Measurements from ENCODE around the gene CELA1. TPM values are rescaled to one million over a fixed set of nuclear protein-coding genes. Genes with fewer than 3 reads are reported as not detected.
"Not testable (repeated sequence)": the region's sequence is repeated elsewhere in the genome, so short reads cannot be mapped to it uniquely, and the experiment has no call there.

Gene CELA1
- total and polyA plus RNA-seq, 8 donors: not detected

- Histone ChIP-seq H3K27ac (no peak overlapping the region), H3K4me3 (no peak overlapping the region), H3K4me1 (peaks cover 0 to 17% (median 6%) of the 10 kb centered on the region in 4 donors), H3K36me3 (no peaks in the 10 kb centered on the region), H3K27me3 (no peaks in the 10 kb centered on the region), H3K9me3 (no peaks in the 10 kb centered on the region)
- DNase-seq: no peak
- no peak for TF ChIP-seq POLR2AphosphoS5 (IDR thresholded peaks at IDR 0.05)
- no peak for TF ChIP-seq POLR2A (IDR thresholded peaks at IDR 0.05)
- no peak for TF ChIP-seq CTCF (IDR thresholded peaks at IDR 0.05)
- no peak for TF ChIP-seq EP300 (IDR thresholded peaks at IDR 0.05)
- intact Hi-C loops (cut with DNase I; ENCODE audit: low total_unique reads): no loop called here
- WGBS, 5 donors: 86 to 100% (median 97%) methylated on average over 1 of the region's 1 CpG
Observed at GRCh38 chr12:51311389-51311788, 35.1 kb downstream of the CELA1 start.

- no peak for TF ChIP-seq EP300 (IDR thresholded peaks at IDR 0.05)
- peak in 2 of 3 donors; percentile 64 to 78 for TF ChIP-seq POLR2AphosphoS5 (IDR thresholded peaks at IDR 0.05)
- 57 to 66% (median 63%) methylated on average over 6 of the region's 6 CpGs for WGBS, 5 donors
- peak in 1 of 2 donors; percentile 81 for DNase-seq
- H3K4me1 ChIP-seq: peaks cover 0 to 17% (median 4%) of the 10 kb centered on the region in 4 donors
- no peak overlapping the region for H3K4me3 ChIP-seq
- peak overlapping the region; percentile 59 to 83 (median 66) for H3K27ac ChIP-seq
- no peaks in the 10 kb centered on the region for H3K27me3 ChIP-seq
- H3K36me3 ChIP-seq: no peaks in the 10 kb centered on the region
- H3K9me3 ChIP-seq: no peaks in the 10 kb centered on the region
- intact Hi-C loops (cut with DNase I; ENCODE audit: low total_unique reads): no loop called here
Observed at GRCh38 chr12:51307655-51308593, 38.6 kb downstream of the CELA1 start.

DNA sequence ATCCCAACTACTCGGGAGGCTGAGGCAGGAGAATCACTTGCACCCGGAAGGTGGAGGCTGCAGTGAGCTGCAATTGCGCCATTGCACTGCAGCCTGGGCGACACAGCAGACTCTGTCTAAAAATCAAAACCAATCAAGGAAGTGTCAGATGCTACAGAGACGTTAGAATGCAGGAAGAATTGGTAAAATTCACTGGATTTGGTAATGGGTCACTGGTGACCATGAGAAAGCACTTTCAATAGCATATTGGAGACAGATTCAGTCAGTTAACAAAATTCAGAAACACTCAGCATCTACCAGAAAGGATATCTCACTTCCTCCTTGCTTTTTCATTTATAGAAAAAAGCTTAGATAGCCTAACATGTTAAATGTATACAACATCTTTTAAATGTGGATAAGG is 40.0 kb downstream of the CELA1 start:
- no peak overlapping the region for H3K4me3 ChIP-seq
- peaks cover 0 to 6% (median 3%) of the 10 kb centered on the region in 4 donors for H3K36me3 ChIP-seq
- no peaks in the 10 kb centered on the region for H3K27me3 ChIP-seq
- no peak overlapping the region for H3K27ac ChIP-seq
- TF ChIP-seq POLR2A (IDR thresholded peaks at IDR 0.05) (no peak), POLR2AphosphoS5 (IDR thresholded peaks at IDR 0.05) (no peak), CTCF (IDR thresholded peaks at IDR 0.05) (no peak), EP300 (IDR thresholded peaks at IDR 0.05) (no peak)
- H3K9me3 ChIP-seq: no peaks in the 10 kb centered on the region
- intact Hi-C loops (cut with DNase I; ENCODE audit: low total_unique reads): no loop called here
- no peak for DNase-seq
- WGBS, 5 donors: 70 to 91% (median 90%) methylated on average over 5 of the region's 5 CpGs
- H3K4me1 ChIP-seq: peaks cover 0 to 17% (median 4%) of the 10 kb centered on the region in 4 donors

DNA sequence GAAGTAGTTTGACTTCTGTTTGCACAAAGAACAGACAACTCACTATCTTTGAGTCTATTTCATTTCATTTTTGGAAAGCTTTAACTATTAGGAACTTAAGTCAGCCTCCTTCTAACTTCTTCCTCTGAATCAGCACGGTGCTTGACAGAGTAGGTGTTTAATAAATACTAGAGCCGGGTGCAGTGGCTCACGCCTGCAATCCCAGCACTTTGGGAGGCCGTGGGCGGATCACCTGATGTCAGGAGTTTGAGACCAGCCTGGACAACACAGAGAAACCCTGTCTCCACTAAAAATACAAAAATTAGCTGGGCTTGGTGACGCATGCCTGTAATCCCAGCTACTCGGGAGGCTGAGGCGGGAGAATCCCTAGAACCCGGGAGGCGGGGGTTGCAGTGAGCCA is 45.7 kb downstream of the CELA1 start:
- WGBS, 5 donors: 83 to 93% (median 92%) methylated on average over 10 of the region's 10 CpGs
- H3K27ac ChIP-seq; H3K27me3 ChIP-seq; intact Hi-C loops (cut with DNase I; ENCODE audit: low total_unique reads); DNase-seq; H3K4me3 ChIP-seq; H3K9me3 ChIP-seq; H3K4me1 ChIP-seq: not testable (repeated sequence)
- H3K36me3 ChIP-seq: peaks cover 0 to 14% (median 3%) of the 10 kb centered on the region in 4 donors

DNA sequence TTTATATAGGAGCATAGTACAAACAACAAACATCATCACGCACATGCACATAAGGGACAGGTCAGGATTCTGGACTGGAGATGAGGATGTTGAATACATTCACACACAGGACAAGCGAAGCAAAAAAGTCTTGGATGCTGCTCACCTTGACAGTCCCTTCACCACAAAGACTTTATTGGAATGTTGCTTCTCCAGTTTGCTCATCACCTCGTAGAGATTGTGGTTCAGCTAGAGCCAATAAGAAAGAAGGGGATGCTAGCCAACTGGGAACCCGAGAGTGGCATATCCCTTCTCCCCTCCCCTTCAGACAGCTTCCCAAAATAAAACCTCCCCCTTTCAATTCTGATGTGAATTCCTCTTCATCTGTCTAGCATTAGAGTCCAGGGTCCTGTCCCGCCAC is 50.8 kb downstream of the CELA1 start:
- 78 to 90% (median 84%) methylated on average over 5 of the region's 5 CpGs for WGBS, 5 donors
- intact Hi-C loops (cut with DNase I; ENCODE audit: low total_unique reads): no loop called here
- Histone ChIP-seq H3K27ac (no peak overlapping the region), H3K9me3 (no peaks in the 10 kb centered on the region), H3K4me3 (no peak overlapping the region), H3K36me3 (peaks cover 0 to 11% (median 2%) of the 10 kb centered on the region in 4 donors), H3K27me3 (no peaks in the 10 kb centered on the region), H3K4me1 (peaks cover 0 to 6% (median 0%) of the 10 kb centered on the region in 4 donors)
- TF ChIP-seq POLR2A (IDR thresholded peaks at IDR 0.05): no peak
- DNase-seq: no peak

- intact Hi-C loops (cut with DNase I; ENCODE audit: low total_unique reads); DNase-seq; H3K4me1 ChIP-seq; H3K9me3 ChIP-seq; H3K27ac ChIP-seq; H3K4me3 ChIP-seq; H3K27me3 ChIP-seq: not testable (repeated sequence)
- whole genome bisulfite sequencing, 5 donors: 80 to 85% (median 83%) methylated on average over 10 of the region's 10 CpGs
- H3K36me3 ChIP-seq: peaks cover 0 to 11% (median 2%) of the 10 kb centered on the region in 4 donors
Observed at GRCh38 chr12:51294097-51294496, 52.4 kb downstream of the CELA1 start.
